Endothelial cell of umbilical vein (primary cell): ENCODE results near the gene KAT14. TPM values are rescaled to one million over a fixed set of nuclear protein-coding genes. Genes with fewer than 3 reads are reported as not detected.

Experiments used
- BruUV-seq: library from RNA; stranded (reverse); fragments of 400-500 nt; replicated peaks from 2 replicates; lab custom pipeline; 2021; lab: Mats Ljungman, UMichigan
- CTCF ChIA-PET: fragments of 300-600, 350-600 bp; sonication (Branson Sonifier 250); formaldehyde crosslinking; loops from one replicate; lab custom pipeline; 2021; ENCODE audit warnings: antibody characterized with exemption, inconsistent platforms; lab: Charles Lee
- POLR2A ChIA-PET: fragments of 300-600, 350-600 bp; sonication (Branson Sonifier 250); formaldehyde crosslinking; loops from one replicate; lab custom pipeline; 2021; ENCODE audit warnings: antibody characterized with exemption, inconsistent platforms; lab: Charles Lee
- DNase-seq: peaks from one replicate; pipeline ENCODE4 v3.0.0-alpha.2; 2011; ENCODE audit warnings: low read depth, low spot score
- FAIRE-seq: peaks from 2 replicates; lab custom pipeline; 2011; peaks lifted over from hg19 to GRCh38; lab: Jason Lieb, UNC
- H2AFZ ChIP-seq: 2 replicates; pipeline ENCODE4 v1.6.0; 2012; ENCODE audit warnings: low read depth, low read length, control low read depth, inconsistent platforms
- H3K27ac ChIP-seq: 2 replicates; pipeline ENCODE4 v1.5.1; 2011; ENCODE audit warnings: low read depth, mild to moderate bottlenecking, control low read depth, low read length, moderate library complexity; ENCODE audit not compliant: insufficient read depth
- H3K27me3 ChIP-seq, 2 experiments: 2 replicates each; pipeline versions ENCODE4 v1.6.0 to v1.6.1; 2011; ENCODE audit warnings: low read length in 2 of 2, mixed read lengths in 1 of 2; ENCODE audit not compliant: control insufficient read depth in 2 of 2, insufficient read depth in 2 of 2
- H3K36me3 ChIP-seq, 2 experiments: 2 replicates in 1 of 2; 3 replicates in 1 of 2; pipeline ENCODE4 v1.5.1; 2011; ENCODE audit warnings: low read length in 2 of 2, mild to moderate bottlenecking in 1 of 2, moderate library complexity in 1 of 2; ENCODE audit not compliant: control insufficient read depth in 2 of 2, insufficient read depth in 2 of 2; ENCODE audit errors: extremely low read depth in 1 of 2
- H3K4me1 ChIP-seq: 3 replicates; pipeline ENCODE4 v1.5.1; 2011; ENCODE audit warnings: mild to moderate bottlenecking, low read length; ENCODE audit not compliant: control insufficient read depth, insufficient read depth; ENCODE audit errors: extremely low read depth
- H3K4me2 ChIP-seq: 2 replicates; pipeline ENCODE4 v1.6.1; 2011; ENCODE audit warnings: low read length, control low read depth, mixed read lengths; ENCODE audit not compliant: insufficient read depth
- H3K4me3 ChIP-seq, 3 experiments: fragments of 200-600 bp in 1 of 3; sonication (generic), shearing (Covaris generic) in 1 of 3; replicated peaks in 1 of 3; 2 replicates each; pipeline ENCODE4 v1.5.1; 2011 to 2016; ENCODE audit warnings: control low read depth in 3 of 3, low read length in 3 of 3, mild to moderate bottlenecking in 2 of 3, inconsistent platforms in 1 of 3, low read depth in 1 of 3, moderate library complexity in 1 of 3; ENCODE audit not compliant: insufficient read depth in 1 of 3
- H3K79me2 ChIP-seq: 2 replicates; pipeline ENCODE4 v1.6.0; 2012; ENCODE audit warnings: low read length, inconsistent platforms; ENCODE audit not compliant: control insufficient read depth, insufficient read depth
- H3K9ac ChIP-seq: replicated peaks from 2 replicates; pipeline ENCODE3; 2011; ENCODE audit warnings: low read length, control low read depth; ENCODE audit not compliant: insufficient read depth; ENCODE audit errors: extremely low read depth
- H3K9me1 ChIP-seq: replicated peaks from 3 replicates; pipeline ENCODE4 v1.6.0; 2011; ENCODE audit warnings: mild to moderate bottlenecking, low read length; ENCODE audit not compliant: control insufficient read depth, insufficient read depth; ENCODE audit errors: extremely low read depth
- H3K9me3 ChIP-seq: replicated peaks from 2 replicates; pipeline ENCODE4 v1.5.1; 2012; ENCODE audit warnings: low read length, inconsistent platforms; ENCODE audit not compliant: control insufficient read depth, insufficient read depth
- H4K20me1 ChIP-seq: replicated peaks from 2 replicates; pipeline ENCODE3; 2011; ENCODE audit warnings: mild to moderate bottlenecking, low read length; ENCODE audit not compliant: control insufficient read depth, insufficient read depth; ENCODE audit errors: extremely low read depth
- CTCF ChIP-seq, 2 donors: IDR thresholded peaks; 1 replicate in 1 of 2; 2 replicates in 1 of 2; pipeline ENCODE4 v1.5.1; 2011; ENCODE audit warnings: low read length in 2 of 2, mild to moderate bottlenecking in 2 of 2, moderate library complexity in 2 of 2, control low read depth in 1 of 2, inconsistent platforms in 1 of 2, low read depth in 1 of 2; ENCODE audit not compliant: insufficient read depth in 1 of 2; ENCODE audit errors: extremely low read depth in 1 of 2
- EZH2 ChIP-seq: IDR thresholded peaks from 2 replicates; pipeline ENCODE4 v1.6.1; 2012; ENCODE audit warnings: borderline replicate concordance, low read depth, mild to moderate bottlenecking, moderate library complexity, low read length, inconsistent platforms; ENCODE audit not compliant: severe bottlenecking
- FOS ChIP-seq: IDR thresholded peaks from 2 replicates; pipeline ENCODE4 v1.6.1; 2011; ENCODE audit warnings: mild to moderate bottlenecking, low read length, moderate library complexity, borderline replicate concordance; ENCODE audit not compliant: insufficient read depth
- GATA2 ChIP-seq: IDR thresholded peaks from 2 replicates; pipeline ENCODE4 v1.7.0; 2011; ENCODE audit warnings: low read depth, mild to moderate bottlenecking, moderate library complexity, mixed read lengths, low read length; ENCODE audit not compliant: insufficient read length, insufficient read depth
- JUN ChIP-seq: IDR thresholded peaks from 2 replicates; pipeline ENCODE4 v1.6.1; 2011; ENCODE audit warnings: borderline replicate concordance, low read depth; ENCODE audit not compliant: insufficient read length, insufficient read depth
- MAX ChIP-seq: IDR thresholded peaks from 2 replicates; pipeline ENCODE4 v1.6.1; 2011; ENCODE audit not compliant: insufficient read depth, insufficient read length
- MYC ChIP-seq: IDR thresholded peaks from one replicate; pipeline ENCODE4 v1.6.1; 2011; ENCODE audit warnings: mild to moderate bottlenecking, low read depth, low read length
- POLR2A ChIP-seq: IDR thresholded peaks from 2 replicates; pipeline ENCODE4 v1.6.1; 2012; ENCODE audit warnings: low read depth, mild to moderate bottlenecking, control low read depth, low read length
- POLR2AphosphoS5 ChIP-seq: IDR thresholded peaks from 2 replicates; pipeline ENCODE4 v1.6.1; 2012; ENCODE audit warnings: low read depth, mild to moderate bottlenecking, control low read depth, low read length, moderate library complexity; ENCODE audit not compliant: insufficient read depth
- dilution Hi-C: fragments of 300-500 bp; cut with MboI; formaldehyde crosslinking; loops from one replicate; pipeline ENCODE4 v1.15.0; 2019; ENCODE audit warnings: low sequenced_read_pairs; ENCODE audit not compliant: extremely low pct_ligation_motif_present
- intact Hi-C: fragments of 100-400 bp; cut with micrococcal nuclease; formaldehyde crosslinking; loops from one replicate; pipeline ENCODE4 v1.10.0; 2022
- polyA plus RNA-seq, 4 experiments: library from polyadenylated mRNA; depleted of rRNA in 3 of 4; stranded (reverse) in 3 of 4; unstranded in 1 of 4; fragments of >200 nt; gene quantifications; 2 replicates each; pipeline versions ENCODE4 v1.2.1 to v1.2.3, GENCODE V29; 2011 to 2012; ENCODE audit warnings: missing spikeins in 1 of 4
- total RNA-seq: library from RNA; stranded (reverse); gene quantifications from 2 replicates; pipeline ENCODE4 v1.2.3, GENCODE V29; 2021

Gene KAT14
- total and polyA plus RNA-seq, 2 donors (not counting 3 experiments of a cell fraction or from before 2014, with no cell fraction given), result 6.7 to 11.7 TPM

GRCh38 chr20:18139832-18140231 is 2.2 kb downstream of the KAT14 start:
- no peaks in the 10 kb centered on the region for H3K9me3 ChIP-seq
- no peaks in the 10 kb centered on the region for H4K20me1 ChIP-seq
- no peaks in the 10 kb centered on the region for H3K9me1 ChIP-seq
- FAIRE-seq, result no peak
- peaks cover 21% of the 10 kb centered on the region for H3K79me2 ChIP-seq
- CTCF ChIA-PET, result no interaction called here
- no TSS peak for BruUV-seq
- H3K36me3 ChIP-seq, result peaks cover 3 to 6% of the 10 kb centered on the region in 2 experiments
- H3K4me3 ChIP-seq, result no peak overlapping the region
- no peak overlapping the region for H3K9ac ChIP-seq
- no peak overlapping the region for H3K27ac ChIP-seq
- DNase-seq, result no peak
- H3K27me3 ChIP-seq, result no peaks in the 10 kb centered on the region
- dilution Hi-C loops, result no loop called here
- POLR2A ChIA-PET, result no interaction called here
- no peak overlapping the region for H3K4me2 ChIP-seq
- H2AFZ ChIP-seq, result no peak overlapping the region
- TF ChIP-seq JUN (no peak), CTCF (IDR thresholded peaks at IDR 0.05; ENCODE audit: extremely low read depth in 1 of 2, insufficient read depth in 1 of 2, low read depth in 1 of 2, low read length in 2 of 2) (no peak), MAX (no peak), GATA2 (no peak), FOS (no peak), EZH2 (no peak), MYC (no peak), POLR2AphosphoS5 (no peak), POLR2A (no peak)
- H3K4me1 ChIP-seq, result peaks cover 11% of the 10 kb centered on the region
- intact Hi-C loops, result loop anchor here (5.0 to 10.0 kb wide), 4 partner anchors 82 to 447 kb away; partner anchors contain the start of genes DTD1, DZANK1, MGME1 and POLR3F
